NCI-H524 (cell line): ENCODE measurements around the gene PTPN13.
"Not testable (repeated sequence)": the region's sequence is repeated elsewhere in the genome, so short reads cannot be mapped to it uniquely, and the experiment has no call there.

Experiments used
- DNase-seq, 2 experiments: peaks; one replicate each; lab custom pipeline; 2025; lab: John Stamatoyannopoulos, UW

PTPN13 gene

GRCh38 chr4:86717651-86718050 is 123.5 kb downstream of the PTPN13 start:
- DNase-seq: no peak

GRCh38 chr4:86718152-86718551 is 124.0 kb downstream of the PTPN13 start:
- DNase-seq: no peak

GRCh38 chr4:86719149-86719548 is 125.0 kb downstream of the PTPN13 start:
- not testable (repeated sequence) for DNase-seq

GRCh38 chr4:86720508-86721068 is 126.5 kb downstream of the PTPN13 start:
- no peak for DNase-seq

GRCh38 chr4:86721412-86721811 is 127.3 kb downstream of the PTPN13 start:
- DNase-seq: no peak

GRCh38 chr4:86730310-86730709 is 136.2 kb downstream of the PTPN13 start:
- DNase-seq: no peak

GRCh38 chr4:86737244-86737643 is 143.1 kb downstream of the PTPN13 start:
- DNase-seq: no peak

- no peak for DNase-seq
Observed at GRCh38 chr4:86741846-86742245, 147.7 kb downstream of the PTPN13 start.

- no peak for DNase-seq
Observed at GRCh38 chr4:86744570-86744969, 150.5 kb downstream of the PTPN13 start.

- DNase-seq: no peak
Observed at GRCh38 chr4:86749121-86749520, 155.0 kb downstream of the PTPN13 start.

GRCh38 chr4:86755388-86755787 is 161.3 kb downstream of the PTPN13 start:
- DNase-seq: no peak

GRCh38 chr4:86757468-86757867 is 163.4 kb downstream of the PTPN13 start:
- no peak for DNase-seq

GRCh38 chr4:86759298-86759697 is 165.2 kb downstream of the PTPN13 start:
- no peak for DNase-seq

GRCh38 chr4:86762649-86763048 is 168.5 kb downstream of the PTPN13 start:
- no peak for DNase-seq

GRCh38 chr4:86769794-86770193 is 175.7 kb downstream of the PTPN13 start:
- DNase-seq: no peak

- no peak for DNase-seq
Observed at GRCh38 chr4:86771141-86771540, 177.0 kb downstream of the PTPN13 start.

- no peak for DNase-seq
Observed at GRCh38 chr4:86775061-86775460, 180.9 kb downstream of the PTPN13 start.

GRCh38 chr4:86778175-86778574 is 184.1 kb downstream of the PTPN13 start:
- DNase-seq: no peak

- DNase-seq: no peak
Observed at GRCh38 chr4:86788826-86789225, 194.7 kb downstream of the PTPN13 start.

GRCh38 chr4:86791126-86791525 is 197.0 kb downstream of the PTPN13 start:
- DNase-seq: no peak

- DNase-seq: no peak
Observed at GRCh38 chr4:86809809-86810208, 215.7 kb downstream of the PTPN13 start.

GRCh38 chr4:86810847-86811246 is 216.7 kb downstream of the PTPN13 start:
- DNase-seq: no peak

GRCh38 chr4:86815653-86816052 is 221.5 kb downstream of the PTPN13 start:
- DNase-seq: no peak

- DNase-seq: no peak
Observed at GRCh38 chr4:86816501-86817273, 222.6 kb downstream of the PTPN13 start.
